NCI-H1092 treated with DMSO at 0.1 percent for 48 hours (cell line): ENCODE results near the gene XPR1.

Experiments used
- DNase-seq: peaks from one replicate; lab custom pipeline; 2025; lab: John Stamatoyannopoulos, UW

XPR1 gene

DNA sequence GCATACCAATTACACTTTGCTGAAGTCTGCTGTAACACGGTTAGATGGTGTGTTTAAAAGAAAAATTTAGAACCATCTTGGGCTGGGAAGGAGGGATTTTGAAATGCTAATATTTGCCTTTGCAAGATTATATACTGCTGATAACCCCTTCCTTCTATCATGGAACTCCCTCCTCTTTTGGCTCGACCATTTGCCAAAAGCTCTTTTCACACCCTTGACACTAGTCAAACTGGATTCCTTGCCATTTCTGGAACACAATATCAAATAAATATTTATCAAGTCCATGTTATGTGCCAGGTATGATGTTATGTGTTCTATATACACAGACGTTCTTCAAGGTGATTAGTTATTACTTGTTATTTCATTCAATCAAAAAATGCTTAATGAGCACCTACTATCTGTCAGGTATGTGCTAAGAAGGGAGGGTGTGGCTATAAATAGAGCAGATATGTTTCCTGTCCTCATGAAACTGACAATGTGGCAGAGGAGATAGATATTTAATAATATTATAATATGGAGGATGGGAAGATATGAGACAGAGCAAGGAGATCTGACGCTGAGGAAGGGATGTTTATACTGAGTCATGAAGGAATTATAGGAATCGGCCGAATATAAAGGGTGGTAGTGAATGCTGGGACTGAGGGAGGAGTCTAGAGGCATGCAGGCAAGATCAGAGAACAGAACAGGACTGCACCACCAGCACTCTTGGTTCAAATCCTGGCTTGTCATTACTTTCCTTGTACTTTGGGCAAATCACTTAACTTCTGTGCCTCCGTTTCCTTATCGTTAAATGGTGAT lies 16.1 kb upstream of the XPR1 start:
- DNase-seq, result no peak

DNA sequence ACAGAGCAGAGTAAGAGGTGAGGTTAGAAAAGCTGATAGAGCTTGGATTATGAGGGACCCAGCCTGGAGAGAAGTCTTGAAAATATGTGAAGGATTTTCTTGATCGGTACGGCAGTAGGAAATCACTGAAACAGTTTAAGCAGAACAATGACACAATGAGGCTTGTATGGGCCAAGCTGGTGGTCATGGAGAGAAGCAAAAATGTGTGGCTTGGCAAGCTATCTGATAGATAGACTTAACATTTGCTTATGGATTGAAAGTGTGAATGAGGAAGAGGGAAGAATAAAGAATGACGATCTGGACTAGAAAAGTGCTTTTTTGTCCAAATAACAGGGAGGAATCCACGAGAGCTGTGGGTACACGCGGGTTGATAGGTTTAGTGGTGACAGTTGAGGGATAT lies 15.4 kb upstream of the XPR1 start:
- no peak for DNase-seq

GRCh38 chr1:180617774-180618395 lies 13.9 kb upstream of the XPR1 start:
- no peak for DNase-seq

- no peak for DNase-seq
Measured at GRCh38 chr1:180620581-180620980, 11.2 kb upstream of the XPR1 start.

DNA sequence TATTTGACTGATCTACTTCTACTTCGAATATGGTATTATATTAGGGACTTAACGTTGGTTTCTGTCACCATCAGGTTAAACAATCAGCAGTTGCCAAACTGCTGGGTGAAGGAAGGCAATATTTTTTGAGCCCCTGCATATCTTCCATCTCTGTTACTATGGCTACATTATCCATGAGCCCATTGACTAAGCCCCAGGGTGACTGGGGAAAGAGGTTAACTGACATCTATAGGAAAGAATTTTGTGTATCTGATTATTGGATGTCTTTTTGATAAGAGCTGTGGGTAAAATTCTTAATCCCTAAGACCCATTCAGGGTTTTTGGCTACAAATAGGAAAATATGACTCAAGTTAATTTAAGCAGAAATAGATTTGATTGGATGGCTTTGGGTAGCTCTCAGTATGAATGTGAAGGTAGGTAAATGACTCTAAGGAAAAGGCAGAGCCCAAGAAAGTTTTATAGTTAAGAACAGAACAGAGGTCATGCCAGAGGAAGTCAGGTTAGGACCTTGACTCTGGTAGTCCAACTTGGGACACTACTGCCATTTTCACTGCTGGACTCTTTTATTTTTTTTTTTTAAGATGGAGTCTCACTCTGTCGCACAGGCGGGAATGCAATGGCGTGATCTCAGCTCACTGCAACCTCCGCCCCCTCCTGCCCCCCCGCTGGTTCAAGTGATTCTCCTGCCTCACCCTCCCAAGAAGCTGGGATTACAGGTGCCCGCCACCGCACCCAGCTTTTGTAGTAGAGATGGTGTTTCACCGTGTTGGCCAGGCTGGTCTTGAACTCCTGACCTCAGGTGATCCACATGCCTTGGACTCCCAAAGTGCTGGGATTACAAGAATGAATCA lies 8.9 kb upstream of the XPR1 start:
- no peak for DNase-seq

- DNase-seq, result no peak
Measured at GRCh38 chr1:180623579-180624347, 8.1 kb upstream of the XPR1 start.

DNA sequence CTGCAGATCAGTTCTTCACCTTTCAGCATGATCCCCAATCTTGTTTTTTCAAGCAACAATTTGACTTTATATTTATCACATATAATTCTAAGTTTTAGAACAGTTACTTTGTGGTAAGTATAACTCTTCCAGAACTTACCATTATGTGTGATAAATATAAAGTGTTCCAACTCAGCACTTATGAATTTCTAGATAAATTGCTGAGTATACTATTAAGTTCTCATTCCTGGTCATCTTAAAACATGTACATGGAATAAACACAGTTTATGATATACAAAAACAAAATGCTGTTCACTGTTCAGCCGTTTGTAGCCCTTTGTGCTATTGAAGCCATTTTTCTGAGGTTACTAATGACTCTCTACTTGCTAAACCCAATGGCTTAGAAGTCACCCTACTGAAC lies 5.1 kb upstream of the XPR1 start:
- DNase-seq, result no peak

- no peak for DNase-seq
Measured at GRCh38 chr1:180627411-180627810, 4.4 kb upstream of the XPR1 start.

DNA sequence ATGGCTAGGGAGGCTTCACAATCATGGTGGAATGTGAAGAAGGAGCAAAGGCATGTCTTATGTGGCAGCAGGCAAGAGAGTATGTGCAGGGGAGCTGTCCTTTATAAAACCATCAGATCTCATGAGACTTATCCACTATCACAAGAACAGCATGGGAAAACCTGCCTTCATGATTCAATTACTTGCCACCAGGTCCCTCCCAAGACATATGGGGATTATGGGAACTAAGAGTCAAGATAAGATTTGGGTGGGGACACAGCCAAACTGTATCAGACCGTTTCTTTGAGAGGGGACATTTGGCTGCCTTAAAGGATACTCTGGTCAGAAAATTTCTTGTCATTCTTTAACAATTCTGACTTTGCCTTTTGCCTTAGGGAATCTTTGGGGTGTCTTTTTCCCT lies 3.2 kb upstream of the XPR1 start:
- DNase-seq, result no peak

- no peak for DNase-seq
Measured at GRCh38 chr1:180630408-180631193, 1.2 kb upstream of the XPR1 start.

DNA sequence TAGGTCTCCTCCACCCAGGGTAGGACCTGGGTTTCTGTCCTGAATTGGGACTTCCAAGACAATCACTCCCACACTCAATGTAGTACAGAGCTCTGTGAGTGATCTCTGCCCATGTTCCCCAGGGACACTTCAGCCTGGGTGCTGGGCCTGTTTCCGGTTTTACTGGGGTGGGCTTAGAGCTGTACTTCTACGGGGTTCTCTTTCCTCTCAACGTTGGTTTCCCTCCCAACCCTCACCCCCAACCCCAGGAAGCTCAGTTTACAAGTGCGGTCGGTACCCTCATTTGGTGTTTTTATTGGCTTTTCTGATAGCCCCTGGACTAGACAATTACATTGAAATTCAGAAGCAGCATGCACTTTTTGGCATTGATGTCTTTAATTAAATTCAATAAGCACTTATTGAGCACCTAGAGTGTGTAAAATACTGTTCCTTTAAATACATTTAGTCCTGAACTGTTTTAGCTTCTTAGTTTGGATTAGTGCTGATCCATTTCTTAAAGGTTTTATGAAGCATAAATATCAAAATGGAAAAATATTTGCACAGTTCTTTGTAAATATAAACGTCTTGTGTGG lies 542 bp upstream of the XPR1 start:
- DNase-seq, result no peak

DNA sequence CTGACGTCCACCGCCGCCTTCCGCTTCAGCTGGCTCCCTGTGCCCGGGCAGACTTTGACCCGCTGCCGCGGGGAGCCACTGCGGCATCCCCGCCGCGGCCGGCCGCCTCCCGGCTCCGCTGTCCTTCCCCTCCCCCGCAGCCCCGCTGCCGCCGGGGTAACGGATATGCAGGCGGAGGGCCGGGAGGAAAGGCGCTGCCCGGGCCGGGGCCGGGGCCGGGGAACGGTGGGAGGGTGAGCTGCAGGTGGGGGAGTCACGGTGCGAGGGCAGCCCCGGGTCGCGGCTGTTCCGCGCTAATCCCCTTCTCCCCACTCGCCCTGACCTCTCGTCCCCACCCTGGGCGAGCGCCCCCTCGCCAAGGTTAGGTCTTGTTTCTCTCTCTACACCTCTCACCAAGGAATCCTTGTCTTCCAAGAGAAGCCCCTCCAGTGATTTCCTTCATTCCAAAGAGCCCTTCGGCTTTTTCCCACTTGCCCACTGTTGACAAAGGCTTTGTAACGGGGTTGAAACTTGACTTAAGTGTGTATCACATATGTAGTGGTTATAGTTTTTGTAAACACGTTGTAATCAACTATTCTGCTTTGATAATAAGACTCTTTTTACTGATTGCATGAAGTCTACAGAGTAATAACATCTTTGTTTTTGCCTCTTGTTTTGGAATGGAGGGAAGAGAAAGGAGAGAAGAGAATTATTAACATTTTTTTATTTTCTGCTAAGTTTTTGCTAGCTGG lies 669 bp downstream of the XPR1 start:
- DNase-seq, result peak; percentile 80

GRCh38 chr1:180633057-180634056 lies 1.5 kb downstream of the XPR1 start:
- peak; percentile 28 for DNase-seq

- no peak for DNase-seq
Measured at GRCh38 chr1:180636138-180636537, 4.3 kb downstream of the XPR1 start.

DNA sequence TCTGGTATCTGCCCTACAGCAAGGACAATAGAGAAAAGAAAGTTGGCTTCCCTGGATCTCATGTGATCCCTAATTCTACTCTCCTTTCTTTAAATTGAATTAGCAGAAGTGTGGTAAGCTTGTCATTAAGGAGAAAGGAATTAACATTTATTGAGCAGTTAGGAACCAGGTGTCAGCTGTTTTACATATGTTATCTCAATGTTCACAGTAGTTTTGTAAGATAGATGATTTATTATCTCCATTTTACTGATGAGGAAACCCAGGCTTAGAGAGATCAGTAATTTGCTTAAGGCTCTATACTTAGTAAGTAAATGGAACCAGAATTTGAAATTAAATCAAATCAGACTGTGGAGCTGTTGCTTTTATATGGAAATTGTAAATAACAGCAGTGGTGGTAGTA lies 8.0 kb downstream of the XPR1 start:
- DNase-seq, result no peak

DNA sequence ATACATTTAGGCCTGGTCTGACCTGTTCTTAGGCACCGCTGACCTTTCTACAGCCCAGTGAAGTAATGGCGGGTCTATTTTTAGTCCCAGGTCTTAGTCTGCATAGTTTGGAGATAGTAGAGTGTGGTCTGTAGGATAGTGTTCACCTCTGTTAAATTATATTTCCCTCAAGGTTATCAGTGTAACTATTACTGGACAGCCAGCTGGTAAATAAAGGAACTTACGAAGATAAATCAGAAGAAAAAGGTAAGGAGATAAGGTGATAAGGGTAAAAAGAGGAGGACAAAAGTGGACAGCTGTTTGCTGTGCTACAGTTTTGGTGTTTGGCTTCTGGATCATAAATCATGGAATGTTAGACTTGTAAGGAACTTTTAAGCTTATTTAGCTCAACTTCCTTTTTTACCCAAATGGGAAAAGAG lies 8.7 kb downstream of the XPR1 start:
- no peak for DNase-seq

- no peak for DNase-seq
Measured at GRCh38 chr1:180641662-180642061, 9.8 kb downstream of the XPR1 start.

DNA sequence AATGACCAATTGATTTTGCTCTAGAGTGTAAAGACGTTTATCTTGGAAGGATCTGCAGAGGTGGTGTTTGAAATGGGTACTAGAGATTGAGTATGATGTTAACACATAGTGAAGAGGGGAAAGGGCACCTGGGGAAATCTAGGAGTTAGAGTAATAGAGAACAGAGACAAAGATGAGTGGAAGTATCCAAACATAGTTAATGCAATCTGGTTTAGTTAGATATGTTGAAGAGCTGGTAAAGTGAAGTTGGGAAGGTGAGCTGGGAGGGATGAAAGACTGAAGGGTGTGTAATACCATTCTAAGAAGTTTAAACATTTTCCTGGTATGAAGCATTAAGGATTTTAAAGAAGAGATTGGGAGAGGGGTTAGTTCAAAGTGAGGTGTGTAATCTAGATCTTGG lies 11.0 kb downstream of the XPR1 start:
- no peak for DNase-seq

DNA sequence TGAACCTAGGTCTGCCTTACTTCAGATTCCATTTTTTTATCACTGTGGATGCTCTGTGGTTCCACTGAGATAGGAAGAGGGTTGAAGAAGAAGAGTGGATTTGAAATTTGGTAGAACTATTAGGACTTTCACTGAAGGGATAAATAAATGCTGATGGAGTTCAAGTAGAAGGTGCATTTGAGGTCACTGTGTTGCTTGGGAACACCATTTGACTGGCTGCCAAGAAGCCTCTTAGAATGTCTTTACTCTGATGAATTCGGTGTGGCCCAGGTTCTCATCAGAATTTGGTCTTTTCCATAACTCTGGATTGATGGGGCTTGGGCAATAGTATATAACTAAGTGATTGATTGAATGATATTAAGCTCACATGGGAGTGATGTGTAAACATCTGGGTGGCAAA lies 11.9 kb downstream of the XPR1 start:
- peak; percentile 76 for DNase-seq
